ENCODE results near the gene NGEF.

DNA sequence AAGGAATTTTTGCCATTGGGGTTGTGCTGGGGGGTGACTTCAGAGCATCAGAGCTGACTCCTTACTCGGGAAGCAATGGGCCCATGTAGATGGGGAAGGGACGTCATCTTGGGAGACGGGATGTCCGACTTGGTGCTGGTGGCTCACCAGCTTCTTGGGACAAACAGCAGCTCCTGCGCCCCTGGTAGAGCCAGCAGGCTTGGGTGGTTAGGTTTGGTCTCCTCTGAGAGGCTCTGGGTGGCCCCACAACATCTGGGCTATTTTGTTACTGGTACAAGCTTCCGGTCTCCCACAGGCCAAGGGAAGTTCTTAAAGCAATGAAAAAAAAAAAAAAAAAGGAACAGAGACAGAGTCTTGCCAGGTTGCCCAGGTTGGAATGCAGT lies 1.8 kb downstream of the NGEF start:
- TF ChIP-seq, protein P1, sequence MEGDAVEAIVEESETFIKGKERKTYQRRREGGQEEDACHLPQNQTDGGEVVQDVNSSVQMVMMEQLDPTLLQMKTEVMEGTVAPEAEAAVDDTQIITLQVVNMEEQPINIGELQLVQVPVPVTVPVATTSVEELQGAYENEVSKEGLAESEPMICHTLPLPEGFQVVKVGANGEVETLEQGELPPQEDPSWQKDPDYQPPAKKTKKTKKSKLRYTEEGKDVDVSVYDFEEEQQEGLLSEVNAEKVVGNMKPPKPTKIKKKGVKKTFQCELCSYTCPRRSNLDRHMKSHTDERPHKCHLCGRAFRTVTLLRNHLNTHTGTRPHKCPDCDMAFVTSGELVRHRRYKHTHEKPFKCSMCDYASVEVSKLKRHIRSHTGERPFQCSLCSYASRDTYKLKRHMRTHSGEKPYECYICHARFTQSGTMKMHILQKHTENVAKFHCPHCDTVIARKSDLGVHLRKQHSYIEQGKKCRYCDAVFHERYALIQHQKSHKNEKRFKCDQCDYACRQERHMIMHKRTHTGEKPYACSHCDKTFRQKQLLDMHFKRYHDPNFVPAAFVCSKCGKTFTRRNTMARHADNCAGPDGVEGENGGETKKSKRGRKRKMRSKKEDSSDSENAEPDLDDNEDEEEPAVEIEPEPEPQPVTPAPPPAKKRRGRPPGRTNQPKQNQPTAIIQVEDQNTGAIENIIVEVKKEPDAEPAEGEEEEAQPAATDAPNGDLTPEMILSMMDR (IDR thresholded peaks at IDR 0.05; ENCODE audit: insufficient read depth, low read length, poor library complexity, severe bottlenecking), result no peak
- no peak for TF ChIP-seq EZH2phosphoT487 (conservative IDR thresholded peaks at IDR 0.05; ENCODE audit: low read length)

Measured in SU-DHL-6 (cell line).